Trophoblast cell (in vitro differentiated cells and primary cell): ENCODE measurements around the gene C9orf50.

ENCODE experiments used
- DNase-seq, 2 donors: peaks; one replicate each; pipeline ENCODE4 v3.0.0-alpha.2; 2016
- H2AFZ ChIP-seq: 2 replicates; pipeline ENCODE4 v1.6.1; 2013; ENCODE audit warnings: low read length, moderate library complexity, mild to moderate bottlenecking; ENCODE audit not compliant: insufficient read depth, poor library complexity
- H2AK5ac ChIP-seq: 2 replicates; pipeline ENCODE4 v1.6.1; 2013; ENCODE audit warnings: mild to moderate bottlenecking, low read length
- H2BK120ac ChIP-seq: 2 replicates; pipeline ENCODE4 v1.6.1; 2013; ENCODE audit warnings: low read length, mild to moderate bottlenecking, moderate library complexity; ENCODE audit not compliant: insufficient read depth, poor library complexity
- H2BK12ac ChIP-seq: 2 replicates; pipeline ENCODE4 v1.6.1; 2013; ENCODE audit warnings: mild to moderate bottlenecking, low read length, moderate library complexity
- H2BK5ac ChIP-seq: 2 replicates; pipeline ENCODE4 v1.6.1; 2013; ENCODE audit warnings: low read length, low read depth, moderate library complexity, mild to moderate bottlenecking; ENCODE audit not compliant: poor library complexity
- H3K14ac ChIP-seq: 2 replicates; pipeline ENCODE4 v1.6.1; 2013; ENCODE audit warnings: mild to moderate bottlenecking, low read length
- H3K18ac ChIP-seq: 2 replicates; pipeline ENCODE4 v1.6.1; 2013; ENCODE audit warnings: mild to moderate bottlenecking, low read length
- H3K23ac ChIP-seq: 2 replicates; pipeline ENCODE4 v1.6.1; 2013; ENCODE audit warnings: low read length
- H3K27ac ChIP-seq: 2 replicates; pipeline ENCODE4 v1.5.1; 2013; ENCODE audit warnings: low read depth, mild to moderate bottlenecking, inconsistent platforms, low read length, moderate library complexity
- H3K27me3 ChIP-seq: 2 replicates; pipeline ENCODE4 v1.6.1; 2013; ENCODE audit warnings: inconsistent platforms, mild to moderate bottlenecking, low read length, moderate library complexity; ENCODE audit not compliant: insufficient read depth
- H3K36me3 ChIP-seq, 2 experiments: 1 replicate in 1 of 2; 2 replicates in 1 of 2; pipeline ENCODE4 v1.6.1; 2013; ENCODE audit warnings: low read length in 2 of 2, mild to moderate bottlenecking in 2 of 2, moderate library complexity in 1 of 2; ENCODE audit not compliant: insufficient read depth in 2 of 2, control insufficient read depth in 1 of 2
- H3K4ac ChIP-seq: 2 replicates; pipeline ENCODE4 v1.6.1; 2013; ENCODE audit warnings: low read depth, mild to moderate bottlenecking, low read length, moderate library complexity
- H3K4me1 ChIP-seq, 2 experiments: 1 replicate in 1 of 2; 2 replicates in 1 of 2; pipeline ENCODE4 v1.6.1; 2013; ENCODE audit warnings: low read length in 2 of 2, mild to moderate bottlenecking in 2 of 2, moderate library complexity in 1 of 2; ENCODE audit not compliant: insufficient read depth in 2 of 2, control insufficient read depth in 1 of 2
- H3K4me2 ChIP-seq: 2 replicates; pipeline ENCODE4 v1.6.1; 2013; ENCODE audit warnings: inconsistent platforms, mild to moderate bottlenecking, low read length, moderate library complexity
- H3K4me3 ChIP-seq: 2 replicates; pipeline ENCODE4 v1.5.1; 2013; ENCODE audit warnings: mild to moderate bottlenecking, low read depth, low read length, inconsistent platforms
- H3K79me1 ChIP-seq: one replicate; pipeline ENCODE4 v1.6.1; 2013; ENCODE audit warnings: low read length
- H3K79me2 ChIP-seq: 2 replicates; pipeline ENCODE4 v1.6.1; 2013; ENCODE audit warnings: low read length, mild to moderate bottlenecking; ENCODE audit not compliant: control insufficient read depth, insufficient read depth, poor library complexity
- H3K9ac ChIP-seq: 2 replicates; pipeline ENCODE4 v1.6.1; 2013; ENCODE audit warnings: mild to moderate bottlenecking, low read length
- H3K9me3 ChIP-seq: 2 replicates; pipeline ENCODE4 v1.6.1; 2013; ENCODE audit warnings: low read depth, mild to moderate bottlenecking, control low read depth, inconsistent platforms, low read length; ENCODE audit not compliant: insufficient read depth
- H4K12ac ChIP-seq: 2 replicates; pipeline ENCODE4 v1.6.1; 2013; ENCODE audit warnings: low read depth, mild to moderate bottlenecking, low read length, moderate library complexity
- H4K8ac ChIP-seq: 2 replicates; pipeline ENCODE4 v1.6.1; 2013; ENCODE audit warnings: low read depth, mild to moderate bottlenecking, low read length, moderate library complexity
- H4K91ac ChIP-seq: one replicate; pipeline ENCODE4 v1.6.1; 2013; ENCODE audit warnings: low read depth, mild to moderate bottlenecking, low read length, moderate library complexity
- WGBS: extraction: QIAGEN DNeasy Blood & Tissue Kit; methylation state at CpG from one replicate; pipeline ENCODE4 v1.1.7; 2013; ENCODE audit warnings: missing lambda C conversion rate; ENCODE audit not compliant: insufficient read length, insufficient coverage; ENCODE audit errors: extremely low coverage; 5-methylcytosine and 5-hydroxymethylcytosine counted together

The C9orf50 gene

GRCh38 chr9:129602598-129603415 lies 18.1 kb downstream of the C9orf50 start:
- Histone ChIP-seq H3K18ac (peak overlapping the region; percentile 15), H2AK5ac (peak overlapping the region; percentile 8), H2BK120ac (peak overlapping the region; percentile 33), H3K79me2 (peaks cover 3% of the 10 kb centered on the region), H4K91ac (peak overlapping the region; percentile 40), H3K14ac (peak overlapping the region; percentile 5), H3K4ac (no peak overlapping the region), H3K23ac (no peak overlapping the region), H3K27me3 (no peaks in the 10 kb centered on the region), H3K4me2 (no peak overlapping the region), H4K8ac (peak overlapping the region; percentile 69), H3K4me3 (no peak overlapping the region), H2AFZ (no peak overlapping the region), H2BK5ac (no peak overlapping the region), H2BK12ac (peak overlapping the region; percentile 51), H3K27ac (no peak overlapping the region), H3K36me3 (no peaks in the 10 kb centered on the region), H4K12ac (no peak overlapping the region), H3K9me3 (peaks cover 4% of the 10 kb centered on the region), H3K4me1 (peaks cover 18 to 19% of the 10 kb centered on the region in 2 experiments), H3K9ac (no peak overlapping the region), H3K79me1 (peaks cover 24% of the 10 kb centered on the region)
- WGBS: no CpG with 5 or more reads among the region's 10 CpGs
- DNase-seq: no peak

GRCh38 chr9:129601082-129601674 lies 19.7 kb downstream of the C9orf50 start:
- H3K18ac ChIP-seq: no peak overlapping the region
- H3K14ac ChIP-seq: no peak overlapping the region
- peaks cover 4% of the 10 kb centered on the region for H3K9me3 ChIP-seq
- peak overlapping the region; percentile 8 for H2BK120ac ChIP-seq
- no peak overlapping the region for H3K23ac ChIP-seq
- H2BK12ac ChIP-seq: peak overlapping the region; percentile 44
- no peak overlapping the region for H3K9ac ChIP-seq
- no peaks in the 10 kb centered on the region for H3K27me3 ChIP-seq
- no peak overlapping the region for H3K4me3 ChIP-seq
- no peak overlapping the region for H2BK5ac ChIP-seq
- H3K27ac ChIP-seq: no peak overlapping the region
- WGBS: no CpG with 5 or more reads among the region's 9 CpGs
- no peaks in the 10 kb centered on the region for H3K36me3 ChIP-seq
- peak overlapping the region; percentile 36 for H2AK5ac ChIP-seq
- H3K4me2 ChIP-seq: no peak overlapping the region
- H4K8ac ChIP-seq: no peak overlapping the region
- DNase-seq: no peak
- no peak overlapping the region for H2AFZ ChIP-seq
- no peak overlapping the region for H3K4ac ChIP-seq
- no peak overlapping the region for H4K12ac ChIP-seq
- peaks cover 10% of the 10 kb centered on the region for H3K79me2 ChIP-seq
- peaks cover 23 to 26% of the 10 kb centered on the region in 2 experiments for H3K4me1 ChIP-seq
- peak overlapping the region; percentile 28 for H4K91ac ChIP-seq
- H3K79me1 ChIP-seq: peaks cover 30% of the 10 kb centered on the region

GRCh38 chr9:129598089-129598596 lies 22.8 kb downstream of the C9orf50 start:
- H4K12ac ChIP-seq: peak overlapping the region; percentile 12
- H3K4ac ChIP-seq: peak overlapping the region; percentile 14
- H2BK5ac ChIP-seq: peak overlapping the region; percentile 73
- no peaks in the 10 kb centered on the region for H3K36me3 ChIP-seq
- H2BK120ac ChIP-seq: peak overlapping the region; percentile 54
- peak overlapping the region; percentile 47 for H2AK5ac ChIP-seq
- no peak overlapping the region for H3K23ac ChIP-seq
- peak overlapping the region; percentile 62 for H3K27ac ChIP-seq
- peak overlapping the region; percentile 11 for H3K4me3 ChIP-seq
- WGBS: no CpG with 5 or more reads among the region's 14 CpGs
- peak overlapping the region; percentile 52 for H3K14ac ChIP-seq
- H3K18ac ChIP-seq: peak overlapping the region; percentile 77
- H3K27me3 ChIP-seq: no peaks in the 10 kb centered on the region
- H3K4me2 ChIP-seq: peak overlapping the region; percentile 61
- H3K9ac ChIP-seq: peak overlapping the region; percentile 25
- DNase-seq: no peak
- H3K4me1 ChIP-seq: peaks cover 27 to 29% of the 10 kb centered on the region in 2 experiments
- peaks cover 32% of the 10 kb centered on the region for H3K79me1 ChIP-seq
- H3K79me2 ChIP-seq: peaks cover 10% of the 10 kb centered on the region
- peak overlapping the region; percentile 91 for H4K91ac ChIP-seq
- H3K9me3 ChIP-seq: no peaks in the 10 kb centered on the region
- H2AFZ ChIP-seq: peak overlapping the region; percentile 68
- H2BK12ac ChIP-seq: peak overlapping the region; percentile 43
- H4K8ac ChIP-seq: peak overlapping the region; percentile 86

- no peak overlapping the region for H3K23ac ChIP-seq
- H3K27me3 ChIP-seq: no peaks in the 10 kb centered on the region
- peak overlapping the region; percentile 86 for H4K8ac ChIP-seq
- H2AK5ac ChIP-seq: peak overlapping the region; percentile 47
- peak overlapping the region; percentile 91 for H4K91ac ChIP-seq
- peak overlapping the region; percentile 68 for H2AFZ ChIP-seq
- H3K79me2 ChIP-seq: peaks cover 10% of the 10 kb centered on the region
- H3K9me3 ChIP-seq: no peaks in the 10 kb centered on the region
- H3K36me3 ChIP-seq: no peaks in the 10 kb centered on the region
- peak overlapping the region; percentile 43 for H2BK12ac ChIP-seq
- peak overlapping the region; percentile 60 for H3K4me3 ChIP-seq
- H3K9ac ChIP-seq: peak overlapping the region; percentile 24
- peak overlapping the region; percentile 62 for H3K27ac ChIP-seq
- peaks cover 30% of the 10 kb centered on the region for H3K79me1 ChIP-seq
- DNase-seq: peak; percentile 62 to 67
- WGBS: no CpG with 5 or more reads among the region's 57 CpGs
- peak overlapping the region; percentile 12 for H3K4ac ChIP-seq
- H4K12ac ChIP-seq: peak overlapping the region; percentile 12
- peak overlapping the region; percentile 52 for H3K14ac ChIP-seq
- H3K18ac ChIP-seq: peak overlapping the region; percentile 77
- H3K4me2 ChIP-seq: peak overlapping the region; percentile 61
- H2BK120ac ChIP-seq: peak overlapping the region; percentile 54
- peaks cover 23 to 25% of the 10 kb centered on the region in 2 experiments for H3K4me1 ChIP-seq
- H2BK5ac ChIP-seq: peak overlapping the region; percentile 73
Observed at GRCh38 chr9:129597355-129598088, 23.4 kb downstream of the C9orf50 start.
